ENCODE measurements around the gene TLCD1.

The TLCD1 gene, protein sequence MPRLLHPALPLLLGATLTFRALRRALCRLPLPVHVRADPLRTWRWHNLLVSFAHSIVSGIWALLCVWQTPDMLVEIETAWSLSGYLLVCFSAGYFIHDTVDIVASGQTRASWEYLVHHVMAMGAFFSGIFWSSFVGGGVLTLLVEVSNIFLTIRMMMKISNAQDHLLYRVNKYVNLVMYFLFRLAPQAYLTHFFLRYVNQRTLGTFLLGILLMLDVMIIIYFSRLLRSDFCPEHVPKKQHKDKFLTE

DNA sequence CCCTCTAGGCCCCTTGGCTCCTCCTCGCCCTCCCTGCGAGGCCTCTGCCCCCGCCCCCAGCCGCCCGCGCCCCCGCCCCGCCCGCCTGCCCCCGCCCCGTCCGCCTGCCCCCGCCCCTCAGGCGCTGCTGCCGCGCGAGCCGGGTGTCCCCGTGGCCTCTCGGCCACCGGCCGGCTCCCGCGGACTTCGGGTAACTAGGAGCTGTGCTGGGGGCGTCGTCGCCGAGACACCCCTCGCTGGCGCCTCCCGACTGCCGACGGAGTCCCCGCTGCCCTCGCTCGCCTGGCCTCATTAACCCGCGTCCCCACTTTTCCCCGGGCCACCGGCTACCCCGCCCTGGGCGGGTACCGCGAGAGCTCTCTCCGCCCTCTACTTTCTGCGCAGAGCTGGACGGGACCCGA lies at the start of gene TLCD1:
TLCD1 (minus strand) TSS at position 8 of the 401 bp plus-strand sequence. CDS start 136 bp downstream, outside the sequence.
- peak; percentile 39 to 68 (median 50) for DNase-seq

DNA sequence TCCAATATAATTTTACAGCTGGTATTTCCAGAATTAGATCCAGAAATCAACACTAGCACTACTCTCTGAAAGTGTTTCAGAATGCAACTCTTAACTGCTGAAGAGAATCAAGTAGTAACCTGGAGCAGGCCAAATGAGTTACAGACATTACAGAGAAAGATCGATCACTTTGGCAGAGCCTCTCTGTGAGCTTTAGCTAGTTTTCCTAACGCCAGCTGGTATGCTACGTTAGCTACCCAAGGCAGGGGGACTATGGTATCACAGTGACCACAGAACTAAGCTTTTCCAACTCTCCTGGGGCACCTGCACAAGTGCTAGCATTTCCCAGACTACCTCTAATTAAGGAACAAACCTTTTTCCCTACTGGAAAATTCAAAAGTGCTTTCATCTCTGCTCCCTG lies 48.2 kb upstream of the TLCD1 start:
- DNase-seq: no peak

DNA sequence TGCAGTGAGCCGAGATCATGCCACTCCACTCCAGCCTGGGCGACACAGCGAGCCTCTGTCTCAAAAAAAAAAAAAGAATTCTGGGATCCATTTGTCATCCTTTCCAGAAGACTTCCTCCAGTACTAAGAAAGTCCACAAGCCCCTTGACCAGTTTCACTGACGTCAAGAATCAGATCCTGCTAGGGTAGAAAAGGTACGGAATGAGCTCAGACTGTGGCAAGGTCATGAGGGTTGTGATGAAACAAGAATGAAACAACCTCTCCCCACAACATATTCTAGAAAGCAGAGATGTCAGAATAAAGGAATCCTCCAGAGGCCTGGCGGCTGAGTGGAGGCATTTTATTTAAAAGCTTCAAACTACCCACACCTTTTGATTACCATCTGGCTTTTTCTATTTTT lies 47.7 kb upstream of the TLCD1 start:
- DNase-seq: no peak

DNA sequence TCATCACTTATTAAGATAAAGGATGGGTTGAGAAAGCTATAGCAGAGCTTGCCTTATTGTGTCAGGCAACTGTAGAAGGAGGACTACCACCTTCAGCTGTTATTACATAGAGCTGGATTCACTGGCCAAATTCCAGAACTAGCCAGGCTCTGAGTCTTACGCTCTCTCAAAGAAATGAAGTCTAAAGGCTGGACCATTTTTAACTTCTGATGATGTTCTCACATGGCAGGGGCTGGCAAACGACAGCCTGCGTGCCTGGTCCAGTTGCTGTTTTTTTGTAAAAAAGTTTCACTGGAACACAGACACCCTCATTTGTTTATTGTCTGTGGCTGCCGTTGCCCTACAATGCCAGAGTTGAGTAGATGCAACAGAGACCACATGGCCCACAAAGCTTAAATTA lies 39.0 kb upstream of the TLCD1 start:
- no peak for DNase-seq

DNA sequence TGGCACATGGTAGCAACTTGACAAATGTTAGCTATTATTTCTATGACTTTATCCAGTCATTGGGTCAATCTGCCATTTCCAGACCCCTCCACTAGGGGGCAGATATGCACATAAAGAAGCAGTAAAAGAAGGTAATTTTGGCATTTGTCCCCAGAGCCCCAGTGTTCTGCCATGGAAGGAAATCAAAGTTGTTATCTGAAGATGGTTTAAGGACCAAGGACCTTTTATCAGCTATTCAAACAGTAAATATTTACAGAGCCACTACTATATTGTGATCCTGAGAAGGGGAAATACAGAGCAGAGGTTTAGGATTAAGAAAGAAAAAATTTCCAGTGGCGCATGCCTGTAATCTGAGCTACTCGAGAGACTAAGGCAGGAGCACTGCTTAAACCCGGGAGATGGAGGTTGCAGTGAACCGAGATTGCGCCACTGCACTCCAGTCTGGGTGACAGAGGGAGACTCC lies 37.8 kb upstream of the TLCD1 start:
- peak; percentile 29 to 85 (median 70) for DNase-seq

DNA sequence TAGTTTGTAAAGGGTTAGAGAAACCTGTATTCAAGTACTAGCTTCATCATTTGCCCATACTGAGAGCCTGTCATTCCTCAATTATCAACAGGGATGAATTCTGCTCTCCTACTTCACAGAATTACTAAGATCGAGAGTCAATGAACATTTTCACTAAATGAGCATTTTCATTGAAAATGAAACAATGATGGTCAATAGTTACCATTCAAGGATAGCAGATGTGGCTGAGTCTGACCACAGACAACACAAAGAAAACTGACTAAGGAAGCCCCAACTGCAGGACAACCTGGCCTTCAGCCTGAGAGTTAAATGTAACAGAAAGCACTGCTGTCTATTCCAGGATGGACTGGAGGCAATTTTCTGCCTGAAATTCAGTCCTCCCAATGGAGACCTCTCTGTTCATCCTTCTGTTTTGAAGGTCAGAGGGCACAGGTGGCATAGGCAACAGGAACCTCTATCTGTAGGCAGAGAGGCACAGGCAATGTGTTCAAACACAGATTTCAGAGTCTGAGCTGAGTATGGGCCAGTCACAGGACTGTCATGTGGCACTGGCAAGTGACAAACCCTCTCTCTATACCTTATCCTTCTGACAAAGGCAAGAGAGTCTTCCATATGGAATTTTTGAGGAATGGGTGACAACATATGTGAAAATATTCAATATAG lies 37.2 kb upstream of the TLCD1 start:
- DNase-seq: no peak

DNA sequence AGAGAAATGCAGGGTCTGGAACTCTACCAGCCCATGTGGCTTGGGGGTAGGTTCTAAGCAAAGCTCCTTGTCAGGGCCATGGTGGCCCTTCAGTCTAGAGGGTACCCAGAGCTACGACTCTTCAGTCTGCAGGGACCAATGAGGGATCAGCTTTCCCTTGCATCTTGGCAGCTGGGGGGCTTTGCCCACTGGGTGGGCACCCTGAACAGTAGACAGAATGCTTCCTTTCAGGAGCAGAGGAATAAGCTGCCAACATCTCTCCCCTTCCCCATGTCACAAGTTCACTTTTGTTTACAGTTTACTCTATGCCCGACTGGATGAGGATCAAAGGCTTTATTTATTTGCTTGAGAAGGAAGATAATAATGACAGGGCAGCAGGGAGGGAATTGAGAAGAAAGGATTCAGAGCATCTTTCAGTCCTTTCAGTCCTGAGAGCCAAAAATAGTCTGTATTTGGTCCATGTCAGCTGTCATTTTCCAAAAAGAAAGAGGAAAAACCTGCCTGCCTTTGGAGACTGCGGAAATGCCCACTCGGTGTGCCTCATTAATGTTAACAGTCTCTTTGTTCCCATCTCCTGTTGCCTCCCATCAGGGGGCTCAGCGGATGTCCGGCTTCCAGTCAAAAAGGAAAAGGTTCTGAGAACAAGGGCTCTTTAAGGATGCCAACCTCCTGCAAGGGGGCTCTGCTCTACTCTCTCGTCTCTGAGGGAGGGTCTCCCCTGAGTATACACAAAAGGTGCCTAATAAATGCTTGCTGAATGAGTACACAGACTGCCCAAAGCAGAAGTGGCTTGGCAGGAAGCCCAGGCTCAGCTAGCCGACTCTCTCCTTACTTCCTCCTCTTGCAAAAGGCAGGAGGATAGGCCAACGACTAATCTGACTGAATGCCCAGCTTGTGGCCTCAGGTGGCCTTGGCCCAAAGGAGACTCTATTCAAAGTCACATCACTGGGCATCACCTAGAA lies 34.8 kb upstream of the TLCD1 start:
- no peak for DNase-seq

DNA sequence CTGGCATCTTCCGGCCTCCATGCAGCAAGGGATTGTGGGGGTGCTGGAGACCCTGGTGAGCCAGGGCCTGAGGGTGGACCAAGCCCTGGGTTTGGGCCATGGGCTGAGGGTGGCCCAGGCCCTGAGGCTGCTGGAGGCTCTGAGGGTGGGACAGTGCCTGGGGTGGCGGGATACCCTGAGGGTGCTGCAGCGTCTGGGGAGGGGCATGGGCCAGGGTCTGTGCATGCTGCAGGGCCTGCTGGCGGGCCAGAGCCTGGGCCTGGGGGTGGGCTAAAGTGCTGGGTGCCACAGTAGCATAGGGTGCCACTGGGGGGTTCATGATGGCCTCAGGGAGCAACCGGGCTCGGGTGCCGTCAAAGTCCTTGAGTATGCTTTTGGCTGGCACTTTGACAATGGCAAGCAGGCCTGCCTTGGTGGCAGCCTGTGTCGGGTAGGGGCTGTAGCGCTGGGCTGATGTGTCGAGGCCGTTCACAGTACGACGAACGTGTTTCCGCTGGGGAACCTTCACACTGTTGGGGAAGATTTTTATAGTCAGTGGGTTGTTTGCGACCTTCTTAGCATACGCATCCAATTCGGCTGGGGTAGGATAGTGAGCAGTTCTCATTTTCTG lies 33.3 kb upstream of the TLCD1 start:
- no peak for DNase-seq

DNA sequence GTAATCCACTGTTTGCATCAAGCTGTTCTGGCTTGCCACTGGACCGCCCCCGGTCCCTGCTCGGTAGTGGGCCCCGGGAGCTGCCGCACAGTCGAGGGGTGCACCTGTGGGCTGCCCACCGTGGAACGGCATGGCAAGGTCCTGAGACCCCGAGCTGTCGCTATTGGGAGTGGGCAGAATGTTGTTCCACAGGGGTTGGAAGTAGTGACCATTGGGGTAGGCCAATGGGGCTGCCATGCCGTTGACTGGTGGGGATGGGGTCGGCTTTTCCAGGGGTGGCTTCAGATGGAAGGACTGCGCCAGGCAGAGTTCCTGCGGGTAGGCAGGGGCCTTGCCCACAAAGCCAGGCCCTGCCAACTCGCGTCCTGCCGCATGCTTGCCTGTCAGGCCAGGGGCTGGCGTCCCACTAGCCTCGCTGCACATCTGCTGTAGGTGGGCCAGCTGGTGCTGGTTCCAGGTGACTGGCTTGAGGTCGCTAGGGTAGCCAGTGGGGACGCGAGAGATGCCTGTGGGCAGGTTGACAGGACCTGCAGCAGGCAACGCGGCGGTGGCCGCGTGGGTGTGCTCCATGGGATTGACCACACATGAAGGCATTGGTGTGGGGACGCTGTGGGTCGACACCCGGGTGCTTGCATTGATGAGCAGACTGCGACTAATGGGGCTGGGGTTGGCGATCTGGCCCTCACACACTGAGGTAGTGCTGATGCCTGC lies 32.5 kb upstream of the TLCD1 start:
- no peak for DNase-seq

DNA sequence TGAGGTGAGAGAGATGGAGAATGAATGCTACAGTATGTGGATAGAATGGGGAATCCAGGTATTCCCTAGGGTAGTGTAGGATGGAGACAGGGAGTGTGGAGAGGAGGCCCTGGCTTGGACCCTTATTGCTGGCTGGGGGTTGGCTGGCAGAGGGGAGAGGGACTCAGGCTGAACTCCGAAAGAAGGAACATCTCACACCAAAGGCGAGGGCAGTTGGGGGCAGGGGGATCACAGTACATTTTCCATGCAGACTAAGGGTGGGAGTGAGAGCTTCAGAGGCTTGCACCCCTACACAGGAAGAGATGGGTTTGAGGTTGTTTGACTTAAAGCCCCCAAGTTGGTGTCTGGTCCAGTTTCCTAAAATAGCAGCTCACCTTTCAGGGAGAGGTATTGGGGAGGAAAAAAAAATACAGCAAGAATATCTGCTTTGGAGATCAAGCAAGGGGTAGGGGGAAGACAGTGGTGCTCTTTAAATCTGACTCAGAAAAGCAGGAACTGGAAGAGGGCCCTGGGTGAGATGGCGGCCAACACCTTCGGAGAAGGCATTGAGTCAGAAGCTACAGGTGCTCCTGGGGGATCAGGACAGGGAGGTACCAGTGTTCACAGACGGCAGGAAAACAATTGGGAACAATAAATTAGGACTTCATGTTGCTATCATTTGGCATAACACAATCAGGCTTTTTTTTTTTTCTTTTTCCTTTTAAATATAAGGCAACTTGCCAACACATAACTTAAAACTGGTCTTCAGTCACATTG lies 30.2 kb upstream of the TLCD1 start:
- no peak for DNase-seq

DNA sequence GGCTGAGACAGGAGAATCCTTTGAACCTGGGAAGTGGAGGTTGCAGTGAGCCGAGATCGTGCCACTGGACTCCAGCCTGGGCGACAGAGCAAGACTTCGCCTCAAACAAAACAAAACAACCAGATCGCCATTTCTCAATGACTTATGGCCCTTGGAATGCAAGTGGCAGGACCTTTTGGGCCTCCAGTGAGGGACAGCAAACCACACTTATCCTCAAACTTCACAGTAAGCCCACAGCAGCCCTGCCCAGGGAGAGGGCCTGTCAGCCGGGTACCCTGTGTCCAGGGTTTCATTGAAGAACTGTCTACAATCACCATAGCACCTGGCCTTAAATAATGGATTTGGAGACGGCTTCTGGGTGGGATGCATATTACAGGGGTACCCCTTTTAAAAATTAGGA lies 29.5 kb upstream of the TLCD1 start:
- DNase-seq: no peak

DNA sequence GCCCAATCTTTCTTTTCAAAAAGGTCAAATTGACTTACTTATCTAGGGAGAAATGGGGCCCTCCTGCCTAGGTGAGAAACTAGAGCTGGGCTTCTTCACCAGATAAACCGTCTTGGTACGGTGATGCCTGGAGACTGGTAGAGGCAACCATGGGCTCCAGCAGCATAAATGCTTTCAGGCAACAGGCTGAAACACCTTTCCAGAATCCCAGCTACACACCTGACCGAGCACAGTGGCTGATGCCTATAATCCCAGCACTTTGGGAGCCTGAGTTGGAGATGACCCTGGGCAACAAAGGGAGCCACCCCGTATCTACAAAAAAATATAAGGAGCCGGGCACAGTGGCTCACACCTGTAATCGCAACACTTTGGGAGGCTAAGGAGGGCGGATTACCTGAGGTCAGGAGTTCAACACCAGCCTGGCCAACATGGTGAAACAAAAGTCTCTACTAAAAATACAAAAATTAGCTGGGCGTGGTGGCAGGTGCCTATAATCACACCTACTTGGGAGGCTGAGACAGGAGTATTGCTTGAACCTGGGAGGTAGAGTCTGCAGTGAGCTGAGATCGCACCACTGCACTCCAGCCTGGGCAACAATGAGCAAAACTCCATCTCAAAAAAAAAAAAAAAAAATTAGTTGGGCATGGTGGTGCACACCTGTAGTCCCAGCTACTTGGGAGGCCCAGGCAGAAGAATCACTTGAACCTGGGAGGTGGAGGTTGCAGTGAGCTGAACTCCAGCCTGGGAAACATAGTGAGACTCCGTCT lies 25.8 kb upstream of the TLCD1 start:
- no peak for DNase-seq

DNA sequence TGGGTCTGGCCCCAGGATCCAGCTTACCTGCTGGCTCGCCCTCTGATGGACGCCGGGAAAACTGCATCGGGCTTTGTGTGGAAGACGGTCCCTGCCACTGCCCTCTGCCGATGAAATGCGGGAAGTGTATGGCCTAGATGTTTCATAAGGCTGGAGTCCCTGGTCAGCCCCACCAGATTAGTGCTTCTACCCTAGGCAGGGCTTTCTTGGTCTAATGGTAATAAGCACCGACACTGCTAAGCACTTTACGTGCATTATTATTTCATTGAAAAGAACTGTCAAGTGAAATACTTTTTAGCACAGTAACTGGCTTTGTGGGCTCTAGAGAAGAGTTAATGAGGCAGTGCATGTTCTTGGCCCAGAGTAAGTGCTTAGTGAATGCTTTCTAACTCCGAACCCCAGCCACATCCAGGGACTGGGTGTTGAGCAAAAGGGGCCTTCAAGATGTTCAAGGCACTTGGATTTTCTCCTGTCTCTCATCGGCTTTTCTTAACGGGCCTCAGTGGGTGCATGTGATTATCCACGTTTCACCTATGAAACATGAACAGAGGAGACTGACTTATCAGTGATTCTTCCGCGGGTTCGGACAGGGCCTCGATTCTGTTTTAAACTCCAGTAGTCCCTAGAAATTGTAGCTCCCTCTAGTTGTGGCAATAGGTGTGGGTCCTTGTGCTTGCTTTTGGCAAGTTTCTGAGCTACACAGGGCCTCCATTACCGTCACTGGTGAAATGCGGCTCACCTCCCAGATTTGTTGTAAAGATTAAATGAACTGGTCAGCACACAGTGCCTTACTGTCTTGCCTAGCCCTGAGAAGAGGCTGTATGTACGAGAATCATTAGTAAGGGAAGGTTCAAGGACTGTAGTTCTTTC lies 24.4 kb upstream of the TLCD1 start:
- peak; percentile 72 to 86 (median 82) for DNase-seq

DNA sequence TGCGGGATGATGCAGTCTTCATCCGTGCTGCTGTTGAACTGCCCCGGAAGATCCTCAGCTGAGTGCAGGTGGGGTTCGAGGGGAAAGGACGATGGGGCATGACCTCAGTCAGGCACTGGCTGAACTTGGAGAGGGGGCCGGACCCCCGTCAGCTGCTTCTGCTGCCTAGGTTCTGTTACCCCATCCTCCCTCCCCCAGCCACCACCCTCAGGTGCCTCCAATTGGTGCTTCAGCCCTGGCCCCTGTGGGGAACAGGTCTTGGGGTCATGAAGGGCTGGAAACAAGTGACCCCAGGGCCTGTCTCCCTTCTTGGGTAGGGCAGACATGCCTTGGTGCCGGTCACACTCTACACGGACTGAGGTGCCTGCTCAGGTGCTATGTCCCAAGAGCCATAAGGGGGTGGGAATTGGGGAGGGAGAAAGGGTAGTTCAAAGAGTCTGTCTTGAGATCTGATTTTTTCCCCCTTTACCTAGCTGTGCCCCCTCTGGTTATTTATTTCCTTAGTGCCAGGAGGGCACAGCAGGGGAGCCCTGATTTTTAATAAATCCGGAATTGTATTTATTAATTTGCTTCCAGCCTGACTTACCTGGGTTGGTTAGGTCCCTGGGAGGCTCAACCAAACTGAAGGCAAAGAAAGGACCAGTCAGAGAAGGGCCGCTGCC lies 23.6 kb upstream of the TLCD1 start:
- no peak for DNase-seq

DNA sequence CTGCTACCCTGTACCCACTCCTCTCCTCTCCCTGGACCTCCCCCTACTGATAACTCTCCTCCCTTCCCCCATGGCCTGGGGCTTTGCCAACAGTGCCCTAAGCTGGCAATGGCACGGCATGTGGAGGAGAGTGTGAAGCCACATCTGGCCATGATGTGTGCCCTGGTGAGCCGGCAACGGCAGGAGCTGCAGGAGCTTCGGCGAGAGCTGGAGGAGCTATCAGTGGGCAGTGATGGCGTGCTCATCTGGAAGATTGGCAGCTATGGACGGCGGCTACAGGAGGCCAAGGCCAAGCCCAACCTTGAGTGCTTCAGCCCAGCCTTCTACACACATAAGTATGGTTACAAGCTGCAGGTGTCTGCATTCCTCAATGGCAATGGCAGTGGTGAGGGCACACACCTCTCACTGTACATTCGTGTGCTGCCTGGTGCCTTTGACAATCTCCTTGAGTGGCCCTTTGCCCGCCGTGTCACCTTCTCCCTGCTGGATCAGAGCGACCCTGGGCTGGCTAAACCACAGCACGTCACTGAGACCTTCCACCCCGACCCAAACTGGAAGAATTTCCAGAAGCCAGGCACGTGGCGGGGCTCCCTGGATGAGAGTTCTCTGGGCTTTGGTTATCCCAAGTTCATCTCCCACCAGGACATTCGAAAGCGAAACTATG lies 23.0 kb upstream of the TLCD1 start:
- peak in 1 of 6 experiments; percentile 11 for DNase-seq

DNA sequence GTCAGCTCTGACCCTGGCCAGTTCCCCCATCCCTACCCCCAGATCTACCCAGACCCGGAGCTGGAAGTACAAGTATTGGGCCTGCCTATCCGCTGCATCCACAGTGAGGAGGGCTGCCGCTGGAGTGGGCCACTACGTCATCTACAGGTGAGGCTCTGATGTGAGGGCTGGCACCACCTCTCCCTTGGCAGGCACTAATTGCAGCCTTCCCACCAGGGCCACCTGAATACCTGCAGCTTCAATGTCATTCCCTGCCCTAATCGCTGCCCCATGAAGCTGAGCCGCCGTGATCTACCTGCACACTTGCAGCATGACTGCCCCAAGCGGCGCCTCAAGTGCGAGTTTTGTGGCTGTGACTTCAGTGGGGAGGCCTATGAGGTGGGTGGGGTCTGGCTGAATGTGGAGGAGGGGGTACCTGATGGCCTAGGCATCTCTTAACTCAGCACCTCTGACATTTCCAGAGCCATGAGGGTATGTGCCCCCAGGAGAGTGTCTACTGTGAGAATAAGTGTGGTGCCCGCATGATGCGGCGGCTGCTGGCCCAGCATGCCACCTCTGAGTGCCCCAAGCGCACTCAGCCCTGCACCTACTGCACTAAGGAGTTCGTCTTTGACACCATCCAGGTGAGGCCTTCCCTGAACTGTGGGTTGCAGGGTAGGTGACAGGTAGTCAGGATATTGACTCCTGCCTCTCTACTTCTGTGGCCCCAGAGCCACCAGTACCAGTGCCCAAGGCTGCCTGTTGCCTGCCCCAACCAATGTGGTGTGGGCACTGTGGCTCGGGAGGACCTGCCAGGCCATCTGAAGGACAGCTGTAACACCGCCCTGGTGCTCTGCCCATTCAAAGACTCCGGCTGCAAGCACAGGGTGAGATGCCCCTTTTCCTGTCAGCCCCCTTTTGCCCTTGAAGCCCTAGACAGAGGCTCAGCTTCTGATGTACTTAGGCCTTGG lies 22.0 kb upstream of the TLCD1 start:
- no peak for DNase-seq

DNA sequence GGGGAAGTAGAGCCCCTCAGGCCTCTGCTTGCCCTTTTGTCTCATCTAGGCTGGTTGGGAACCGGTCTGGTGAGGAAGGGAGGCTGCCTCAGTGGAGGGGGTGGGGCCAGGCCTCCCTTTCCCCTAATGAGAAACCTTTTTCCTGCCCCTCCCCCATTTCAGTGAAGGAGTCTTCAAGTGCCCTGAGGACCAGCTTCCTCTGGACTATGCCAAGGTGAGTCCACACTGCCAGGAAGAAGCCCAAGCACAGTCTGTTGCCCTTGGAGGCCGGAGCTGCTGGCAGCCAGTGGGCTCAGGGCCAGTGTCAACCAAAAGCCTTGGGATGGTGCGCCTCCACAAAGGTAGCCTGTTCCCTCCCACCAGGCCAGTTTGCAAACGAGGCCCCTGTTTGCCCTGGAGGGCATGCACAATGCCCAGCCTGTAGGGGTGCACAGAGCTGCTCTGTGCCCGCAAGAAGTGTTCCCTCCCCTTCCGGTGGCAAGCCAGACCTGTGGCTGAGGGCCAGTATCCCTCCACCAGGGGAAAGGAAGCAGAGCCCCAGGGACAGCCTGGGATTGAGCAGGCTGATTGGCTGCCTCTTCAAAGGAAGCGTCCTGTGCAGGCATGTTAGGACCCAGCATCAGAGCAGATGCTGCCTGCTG lies 21.1 kb upstream of the TLCD1 start:
- DNase-seq: no peak
